ENCODE data around the gene FXYD1. TPM values are rescaled to one million over a fixed set of nuclear protein-coding genes. Genes with fewer than 3 reads are reported as not detected.

Gene FXYD1
- total and polyA plus RNA-seq, 10 donors: 0.83 to 18.1 (median 10.8) TPM; not detected in 1

DNA sequence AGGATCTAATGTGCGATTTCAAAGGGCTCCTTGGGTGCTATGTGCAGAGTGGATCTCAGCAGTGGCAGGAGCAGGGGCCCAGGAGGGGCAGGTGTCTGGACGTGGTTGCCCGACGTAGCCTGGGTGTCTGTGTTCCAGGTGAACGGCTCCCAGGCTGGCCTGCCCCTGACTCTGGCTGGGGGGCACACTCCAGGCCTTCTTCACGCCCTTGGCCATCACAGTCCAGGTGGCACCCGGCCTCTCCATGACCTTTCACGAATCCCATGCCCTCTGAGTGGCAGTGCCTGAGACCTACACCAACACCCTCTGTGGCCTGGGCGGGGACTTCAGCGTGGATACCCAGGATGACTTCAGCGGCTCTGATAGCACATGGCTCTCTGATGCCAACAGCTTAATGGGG is 34.3 kb upstream of the FXYD1 start:
- Histone ChIP-seq H3K9me3 (no peaks in the 10 kb centered on the region), H3K27ac (no peak overlapping the region), H3K27me3 (replicated peaks in 1 of 7) (peaks cover 0 to 2% (median 0%) of the 10 kb centered on the region in 7 donors), H3K4me1 (no peaks in the 10 kb centered on the region), H3K4me3 (no peak overlapping the region), H3K36me3 (no peaks in the 10 kb centered on the region)
- intact Hi-C loops (cut with DNase I; ENCODE audit: low total_unique reads): no loop called here
- TF ChIP-seq POLR2AphosphoS5 (IDR thresholded peaks at IDR 0.05) (no peak), POLR2A (IDR thresholded peaks at IDR 0.05) (no peak)
- TF ChIP-seq, protein P1, sequence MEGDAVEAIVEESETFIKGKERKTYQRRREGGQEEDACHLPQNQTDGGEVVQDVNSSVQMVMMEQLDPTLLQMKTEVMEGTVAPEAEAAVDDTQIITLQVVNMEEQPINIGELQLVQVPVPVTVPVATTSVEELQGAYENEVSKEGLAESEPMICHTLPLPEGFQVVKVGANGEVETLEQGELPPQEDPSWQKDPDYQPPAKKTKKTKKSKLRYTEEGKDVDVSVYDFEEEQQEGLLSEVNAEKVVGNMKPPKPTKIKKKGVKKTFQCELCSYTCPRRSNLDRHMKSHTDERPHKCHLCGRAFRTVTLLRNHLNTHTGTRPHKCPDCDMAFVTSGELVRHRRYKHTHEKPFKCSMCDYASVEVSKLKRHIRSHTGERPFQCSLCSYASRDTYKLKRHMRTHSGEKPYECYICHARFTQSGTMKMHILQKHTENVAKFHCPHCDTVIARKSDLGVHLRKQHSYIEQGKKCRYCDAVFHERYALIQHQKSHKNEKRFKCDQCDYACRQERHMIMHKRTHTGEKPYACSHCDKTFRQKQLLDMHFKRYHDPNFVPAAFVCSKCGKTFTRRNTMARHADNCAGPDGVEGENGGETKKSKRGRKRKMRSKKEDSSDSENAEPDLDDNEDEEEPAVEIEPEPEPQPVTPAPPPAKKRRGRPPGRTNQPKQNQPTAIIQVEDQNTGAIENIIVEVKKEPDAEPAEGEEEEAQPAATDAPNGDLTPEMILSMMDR (IDR thresholded peaks at IDR 0.05 in 8 of 11, conservative IDR thresholded peaks at IDR 0.05 in 3 of 11): no peak
- 87 to 93% (median 90%) methylated on average over 8 to 11 of the region's 11 CpGs for WGBS, 5 donors
- no peak for DNase-seq

DNA sequence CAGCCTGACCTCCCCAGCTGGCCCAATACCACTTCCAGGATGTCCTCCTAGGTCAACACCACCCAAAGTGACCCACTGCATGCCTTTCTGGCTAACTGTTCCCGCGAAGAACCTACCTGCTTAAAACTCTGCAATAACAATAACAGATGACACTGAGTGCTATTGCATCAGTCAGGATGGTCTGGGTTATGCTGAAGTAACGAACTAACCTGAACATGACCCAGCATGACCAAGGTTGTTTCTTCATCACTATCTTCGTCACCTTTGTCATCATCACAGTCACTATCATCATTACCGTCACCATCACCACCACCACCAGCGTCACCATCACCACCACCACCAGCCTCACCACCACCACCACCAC is 33.6 kb upstream of the FXYD1 start:
- TF ChIP-seq, protein P1 (IDR thresholded peaks at IDR 0.05 in 8 of 11, conservative IDR thresholded peaks at IDR 0.05 in 3 of 11): no peak
- TF ChIP-seq POLR2A (IDR thresholded peaks at IDR 0.05) (no peak), POLR2AphosphoS5 (IDR thresholded peaks at IDR 0.05) (no peak)
- 91 to 96% (median 94%) methylated on average over 6 of the region's 6 CpGs for WGBS, 5 donors
- H3K36me3 ChIP-seq: no peaks in the 10 kb centered on the region
- no peaks in the 10 kb centered on the region for H3K4me1 ChIP-seq
- no peak overlapping the region for H3K27ac ChIP-seq
- H3K9me3 ChIP-seq: no peaks in the 10 kb centered on the region
- peaks cover 0 to 9% (median 0%) of the 10 kb centered on the region in 7 donors for H3K27me3 ChIP-seq (replicated peaks in 1 of 7)
- intact Hi-C loops (cut with DNase I; ENCODE audit: low total_unique reads): no loop called here
- H3K4me3 ChIP-seq: no peak overlapping the region
- no peak for DNase-seq

DNA sequence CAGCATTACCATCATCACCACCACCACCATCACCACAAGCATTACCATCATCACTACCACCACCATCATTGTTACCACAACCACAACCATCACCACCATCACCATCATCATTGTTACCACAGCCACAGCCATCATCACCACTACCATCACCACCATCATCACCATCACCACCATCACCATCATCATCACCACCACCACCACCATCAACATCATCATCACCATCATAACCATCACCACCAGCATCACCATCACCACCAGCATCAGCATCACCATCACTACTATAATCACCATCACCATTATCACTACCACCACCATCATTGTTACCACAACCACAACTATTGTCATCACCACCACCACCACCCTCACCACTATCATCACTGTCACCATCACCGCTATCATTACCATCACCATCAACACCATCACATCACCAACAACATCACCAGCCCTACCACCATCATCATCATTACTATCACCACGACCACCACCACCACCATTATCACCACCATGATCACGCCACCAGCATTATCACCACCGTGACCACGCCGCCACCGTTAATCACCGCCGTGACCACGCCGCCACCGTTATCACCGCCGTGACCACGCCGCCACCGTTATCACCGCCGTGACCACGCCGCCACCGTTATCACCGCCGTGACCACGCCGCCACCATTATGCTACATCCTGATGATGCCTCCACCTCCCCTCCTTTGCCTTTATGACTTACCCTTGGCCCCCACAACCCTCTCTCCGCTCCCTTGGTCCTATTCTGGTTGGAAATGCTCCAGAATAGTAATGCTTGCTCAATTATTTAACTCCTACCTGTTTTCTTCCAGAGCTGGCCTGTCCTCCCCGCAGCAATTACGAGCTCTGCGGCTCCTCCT is 33.0 kb upstream of the FXYD1 start:
- Histone ChIP-seq H3K27me3 (replicated peaks in 1 of 7) (peaks cover 0 to 10% (median 0%) of the 10 kb centered on the region in 7 donors), H3K4me1 (no peaks in the 10 kb centered on the region), H3K27ac (no peak overlapping the region), H3K36me3 (no peaks in the 10 kb centered on the region), H3K4me3 (no peak overlapping the region), H3K9me3 (no peaks in the 10 kb centered on the region)
- TF ChIP-seq POLR2AphosphoS5 (IDR thresholded peaks at IDR 0.05): no peak
- TF ChIP-seq, protein P1 (IDR thresholded peaks at IDR 0.05 in 8 of 11, conservative IDR thresholded peaks at IDR 0.05 in 3 of 11): no peak
- TF ChIP-seq POLR2A (IDR thresholded peaks at IDR 0.05): no peak
- intact Hi-C loops (cut with DNase I; ENCODE audit: low total_unique reads): no loop called here
- WGBS, 5 donors: 80 to 89% (median 88%) methylated on average over 30 of the region's 30 CpGs
- no peak for DNase-seq

DNA sequence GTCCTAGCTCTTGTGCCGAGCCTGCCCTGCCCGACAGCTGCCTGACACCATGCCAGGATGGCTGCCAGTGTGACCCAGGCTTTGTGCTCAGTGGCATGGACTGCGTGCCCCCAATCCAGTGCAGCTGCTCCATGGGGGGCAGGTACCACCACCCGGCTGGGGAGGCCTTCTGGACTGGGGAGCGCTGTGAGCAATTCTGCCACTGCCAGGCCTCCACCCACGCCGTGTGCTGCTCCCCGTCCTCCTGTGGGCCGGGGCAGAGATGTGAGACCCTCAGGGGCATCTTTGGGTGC is 32.4 kb upstream of the FXYD1 start:
- no peaks in the 10 kb centered on the region for H3K36me3 ChIP-seq
- 87 to 95% (median 89%) methylated on average over 4 to 9 of the region's 9 CpGs for WGBS, 5 donors
- intact Hi-C loops (cut with DNase I; ENCODE audit: low total_unique reads): no loop called here
- DNase-seq: no peak
- H3K4me1 ChIP-seq: no peaks in the 10 kb centered on the region
- no peaks in the 10 kb centered on the region for H3K9me3 ChIP-seq
- no peak overlapping the region for H3K4me3 ChIP-seq
- peaks cover 0 to 10% (median 0%) of the 10 kb centered on the region in 7 donors for H3K27me3 ChIP-seq (replicated peaks in 1 of 7)
- no peak overlapping the region for H3K27ac ChIP-seq
- TF ChIP-seq POLR2A (IDR thresholded peaks at IDR 0.05) (no peak), POLR2AphosphoS5 (IDR thresholded peaks at IDR 0.05) (no peak)
- TF ChIP-seq, protein P1 (IDR thresholded peaks at IDR 0.05 in 8 of 11, conservative IDR thresholded peaks at IDR 0.05 in 3 of 11): no peak

Data from spleen (tissue), 11 donors.